Measurements from ENCODE around the gene RPTOR.

The RPTOR gene

DNA sequence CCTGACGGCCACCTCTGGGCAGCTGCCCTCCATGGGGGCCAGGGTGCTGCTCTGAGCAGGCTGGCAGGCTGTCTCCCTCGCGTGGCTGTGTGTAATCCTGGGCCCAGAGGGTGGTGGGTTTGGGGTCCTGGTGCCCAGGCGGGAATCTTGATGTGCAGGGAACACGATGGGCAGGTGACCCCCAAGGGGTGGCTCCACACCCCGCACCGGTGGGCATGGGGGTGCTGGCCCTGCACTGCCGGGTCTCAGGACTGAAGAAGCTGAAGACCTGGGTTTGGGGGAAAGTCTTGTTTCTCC, 455.6 kb downstream of the RPTOR start:
- DNase-seq (ENCODE audit: low read depth, low spot score) = no peak
- TF ChIP-seq FOXP2 (optimal IDR thresholded peaks at IDR 0.05; ENCODE audit: control extremely low read depth, extremely low read length, insufficient read depth) (no peak), EZH2 (IDR thresholded peaks at IDR 0.05) (no peak), POLR2AphosphoS5 (IDR thresholded peaks at IDR 0.05; ENCODE audit: borderline replicate concordance, low read depth, low read length) (no peak)
- no peak overlapping the region for H3K4me3 ChIP-seq
- no peaks in the 10 kb centered on the region for H3K9me3 ChIP-seq (ENCODE audit: low read depth, low read length)
- no peaks in the 10 kb centered on the region for H3K36me3 ChIP-seq (ENCODE audit: insufficient read depth, low read length)
- no peak overlapping the region for H3K9ac ChIP-seq (ENCODE audit: insufficient read length)
- H3K27ac ChIP-seq = no peak overlapping the region

DNA sequence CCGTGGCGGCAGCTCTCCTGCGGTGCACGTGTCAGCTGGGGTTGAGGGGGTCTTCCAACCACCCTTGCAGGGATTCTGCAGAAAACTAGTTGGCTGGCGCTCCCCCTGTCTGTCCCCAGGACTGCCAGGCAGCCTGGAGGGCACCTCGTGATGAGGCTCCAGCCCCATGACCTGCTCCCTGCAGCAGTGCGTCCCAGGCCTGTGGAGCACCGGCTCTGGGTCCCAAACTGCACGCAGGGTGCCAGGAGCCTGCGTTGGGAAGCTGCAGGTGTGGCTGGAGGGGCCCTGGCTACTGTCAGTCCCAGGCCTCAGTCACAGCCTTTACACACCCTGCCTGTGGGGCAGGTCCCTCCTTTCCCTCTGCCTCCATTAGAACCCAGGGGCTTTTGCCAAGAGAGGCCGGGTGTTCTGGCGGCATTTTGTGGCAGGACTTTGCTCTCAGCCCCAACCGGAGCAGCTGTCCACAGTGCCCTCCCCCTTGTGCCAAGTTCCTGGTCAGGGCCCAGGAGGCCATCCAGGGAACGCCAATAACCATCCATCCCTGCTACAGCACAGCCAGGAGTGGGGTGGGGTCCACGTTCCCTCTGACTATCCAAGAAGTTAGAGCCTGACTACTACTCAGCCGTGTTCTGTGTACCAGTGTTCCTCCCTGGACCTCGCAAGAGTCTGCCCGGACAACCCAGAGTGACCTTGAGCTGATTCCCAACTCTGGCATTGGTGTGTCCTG, 456.2 kb downstream of the RPTOR start:
- DNase-seq (ENCODE audit: low read depth, low spot score) = no peak
- Histone ChIP-seq H3K9me3 (ENCODE audit: low read depth, low read length) (no peaks in the 10 kb centered on the region), H3K27ac (no peak overlapping the region), H3K36me3 (ENCODE audit: insufficient read depth, low read length) (no peaks in the 10 kb centered on the region), H3K9ac (ENCODE audit: insufficient read length) (no peak overlapping the region), H3K4me3 (no peak overlapping the region)
- TF ChIP-seq POLR2AphosphoS5 (IDR thresholded peaks at IDR 0.05; ENCODE audit: borderline replicate concordance, low read depth, low read length) (no peak), FOXP2 (optimal IDR thresholded peaks at IDR 0.05; ENCODE audit: control extremely low read depth, extremely low read length, insufficient read depth) (no peak), EZH2 (IDR thresholded peaks at IDR 0.05) (no peak)

DNA sequence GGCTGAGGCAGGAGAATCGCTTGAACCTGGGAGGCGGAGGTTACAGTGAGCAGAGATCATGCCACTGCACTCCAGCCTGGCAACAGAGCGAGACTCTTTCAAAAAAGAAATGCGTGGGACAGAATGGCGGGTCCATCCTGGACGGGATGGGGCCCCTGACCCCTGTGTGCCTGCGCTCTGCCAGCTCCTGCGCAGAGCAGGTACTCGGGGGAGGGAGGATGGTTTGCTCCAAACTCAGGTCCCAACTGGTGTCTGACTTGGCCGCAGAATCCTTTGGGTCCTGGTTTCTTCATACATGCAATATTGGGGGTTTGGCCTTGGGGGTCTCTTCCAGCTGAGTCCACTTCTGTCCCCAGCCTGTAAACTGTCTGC, 457.4 kb downstream of the RPTOR start:
- no peak overlapping the region for H3K9ac ChIP-seq (ENCODE audit: insufficient read length)
- H3K9me3 ChIP-seq (ENCODE audit: low read depth, low read length) = no peaks in the 10 kb centered on the region
- no peak for DNase-seq (ENCODE audit: low read depth, low spot score)
- H3K27ac ChIP-seq = no peak overlapping the region
- H3K4me3 ChIP-seq = no peak overlapping the region
- no peaks in the 10 kb centered on the region for H3K36me3 ChIP-seq (ENCODE audit: insufficient read depth, low read length)
- TF ChIP-seq EZH2 (IDR thresholded peaks at IDR 0.05) (no peak), FOXP2 (optimal IDR thresholded peaks at IDR 0.05; ENCODE audit: control extremely low read depth, extremely low read length, insufficient read depth) (no peak), POLR2AphosphoS5 (IDR thresholded peaks at IDR 0.05; ENCODE audit: borderline replicate concordance, low read depth, low read length) (no peak; the same call in 1 of the 2 replicates)

GRCh38 chr17:81002409-81003361, 458.0 kb downstream of the RPTOR start:
- H3K9ac ChIP-seq (ENCODE audit: insufficient read length) = no peak overlapping the region
- TF ChIP-seq POLR2AphosphoS5 (IDR thresholded peaks at IDR 0.05; ENCODE audit: borderline replicate concordance, low read depth, low read length) (no peak), EZH2 (IDR thresholded peaks at IDR 0.05) (no peak), FOXP2 (optimal IDR thresholded peaks at IDR 0.05; ENCODE audit: control extremely low read depth, extremely low read length, insufficient read depth) (no peak)
- H3K27ac ChIP-seq = no peak overlapping the region
- no peak overlapping the region for H3K4me3 ChIP-seq
- DNase-seq (ENCODE audit: low read depth, low spot score) = no peak
- H3K36me3 ChIP-seq (ENCODE audit: insufficient read depth, low read length) = no peaks in the 10 kb centered on the region
- no peaks in the 10 kb centered on the region for H3K9me3 ChIP-seq (ENCODE audit: low read depth, low read length)

DNA sequence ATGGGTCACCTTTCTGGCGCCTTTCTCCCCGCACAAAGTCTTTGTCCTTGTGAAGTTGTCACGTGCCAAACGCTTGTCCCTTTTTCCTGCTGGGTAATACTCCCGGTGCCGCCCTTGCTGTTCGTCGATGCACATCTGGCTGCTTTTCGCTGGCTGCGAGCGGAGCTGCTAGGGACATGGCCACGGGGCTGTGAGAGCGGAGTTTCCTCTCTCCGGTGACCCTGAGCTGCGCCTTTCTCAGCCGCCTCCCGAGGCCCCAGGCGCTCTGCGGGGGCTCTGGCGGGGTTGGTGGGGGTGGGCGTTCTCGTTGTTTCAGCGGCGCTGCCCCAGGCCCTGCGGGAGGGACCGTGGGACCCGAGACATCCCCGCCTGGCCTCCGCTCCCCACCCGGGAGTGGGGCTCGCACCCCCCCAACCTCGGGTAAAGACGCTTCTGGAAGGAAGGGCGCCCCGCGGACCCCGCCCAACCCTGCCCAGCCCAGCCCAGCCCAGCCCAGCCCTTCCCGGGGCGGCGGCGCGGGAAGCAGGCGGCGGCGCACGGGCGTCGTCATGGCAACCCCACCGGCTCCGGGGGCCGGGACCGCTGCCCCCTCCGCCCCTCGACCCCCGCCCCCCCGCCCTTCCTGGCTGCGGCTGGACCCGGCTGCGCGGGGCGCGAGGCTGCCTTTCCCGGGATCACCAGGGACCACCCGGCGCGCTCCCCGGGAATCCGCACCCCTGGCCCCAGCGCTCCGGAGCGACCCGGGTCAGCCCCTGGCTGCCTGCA, 459.3 kb downstream of the RPTOR start:
- no peaks in the 10 kb centered on the region for H3K9me3 ChIP-seq (ENCODE audit: low read depth, low read length)
- H3K4me3 ChIP-seq = peak overlapping the region; percentile 64
- no peak overlapping the region for H3K27ac ChIP-seq
- H3K36me3 ChIP-seq (ENCODE audit: insufficient read depth, low read length) = no peaks in the 10 kb centered on the region
- no peak overlapping the region for H3K9ac ChIP-seq (ENCODE audit: insufficient read length)
- TF ChIP-seq EZH2 (IDR thresholded peaks at IDR 0.05) (no peak), FOXP2 (optimal IDR thresholded peaks at IDR 0.05; ENCODE audit: control extremely low read depth, extremely low read length, insufficient read depth) (no peak), POLR2AphosphoS5 (IDR thresholded peaks at IDR 0.05; ENCODE audit: borderline replicate concordance, low read depth, low read length) (no peak)
- DNase-seq (ENCODE audit: low read depth, low spot score) = no peak

DNA sequence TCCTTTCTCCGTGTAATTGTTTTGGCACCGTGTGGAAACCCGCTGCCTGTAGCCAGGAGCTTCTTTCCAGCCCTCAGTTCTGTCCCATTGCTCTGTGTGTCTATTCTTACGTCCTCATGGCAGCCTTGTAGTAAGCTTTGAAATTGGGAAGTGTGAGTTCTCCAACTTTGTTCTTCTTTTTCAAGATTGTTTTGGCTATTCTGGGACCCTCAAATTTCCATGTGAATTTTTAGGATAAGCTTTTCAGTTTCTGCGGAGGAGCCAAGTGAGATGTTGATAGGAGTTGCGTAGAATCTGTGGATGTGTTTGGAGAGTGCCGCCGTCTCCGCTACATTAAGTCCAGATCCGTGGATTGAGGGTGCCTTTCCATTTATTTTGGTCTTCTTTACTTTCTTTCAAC, 462.3 kb downstream of the RPTOR start:
- no peak for DNase-seq (ENCODE audit: low read depth, low spot score)
- H3K27ac ChIP-seq = no peak overlapping the region
- H3K4me3 ChIP-seq = no peak overlapping the region
- H3K36me3 ChIP-seq (ENCODE audit: insufficient read depth, low read length) = no peaks in the 10 kb centered on the region
- H3K9me3 ChIP-seq (ENCODE audit: low read depth, low read length) = no peaks in the 10 kb centered on the region
- H3K9ac ChIP-seq (ENCODE audit: insufficient read length) = no peak overlapping the region
- TF ChIP-seq EZH2 (IDR thresholded peaks at IDR 0.05) (no peak), FOXP2 (optimal IDR thresholded peaks at IDR 0.05; ENCODE audit: control extremely low read depth, extremely low read length, insufficient read depth) (no peak), POLR2AphosphoS5 (IDR thresholded peaks at IDR 0.05; ENCODE audit: borderline replicate concordance, low read depth, low read length) (no peak)

GRCh38 chr17:81008140-81008539, 463.5 kb downstream of the RPTOR start:
- Histone ChIP-seq H3K27ac (no peak overlapping the region), H3K9ac (ENCODE audit: insufficient read length) (no peak overlapping the region), H3K4me3 (no peak overlapping the region), H3K9me3 (ENCODE audit: low read depth, low read length) (no peaks in the 10 kb centered on the region), H3K36me3 (ENCODE audit: insufficient read depth, low read length) (no peaks in the 10 kb centered on the region)
- DNase-seq (ENCODE audit: low read depth, low spot score) = no peak
- no peak for TF ChIP-seq EZH2 (IDR thresholded peaks at IDR 0.05)
- no peak for TF ChIP-seq POLR2AphosphoS5 (IDR thresholded peaks at IDR 0.05; ENCODE audit: borderline replicate concordance, low read depth, low read length)
- no peak for TF ChIP-seq FOXP2 (optimal IDR thresholded peaks at IDR 0.05; ENCODE audit: control extremely low read depth, extremely low read length, insufficient read depth)

- Histone ChIP-seq H3K27ac (no peak overlapping the region), H3K4me3 (no peak overlapping the region), H3K9ac (ENCODE audit: insufficient read length) (no peak overlapping the region), H3K36me3 (ENCODE audit: insufficient read depth, low read length) (no peaks in the 10 kb centered on the region), H3K9me3 (ENCODE audit: low read depth, low read length) (no peaks in the 10 kb centered on the region)
- no peak for DNase-seq (ENCODE audit: low read depth, low spot score)
- no peak for TF ChIP-seq EZH2 (IDR thresholded peaks at IDR 0.05)
- TF ChIP-seq POLR2AphosphoS5 (IDR thresholded peaks at IDR 0.05; ENCODE audit: borderline replicate concordance, low read depth, low read length) = no peak
- TF ChIP-seq FOXP2 (optimal IDR thresholded peaks at IDR 0.05; ENCODE audit: control extremely low read depth, extremely low read length, insufficient read depth) = no peak
Measured at GRCh38 chr17:81009136-81009535, 464.5 kb downstream of the RPTOR start.
